ENCODE data around the gene KLK4.

KLK4 gene

DNA sequence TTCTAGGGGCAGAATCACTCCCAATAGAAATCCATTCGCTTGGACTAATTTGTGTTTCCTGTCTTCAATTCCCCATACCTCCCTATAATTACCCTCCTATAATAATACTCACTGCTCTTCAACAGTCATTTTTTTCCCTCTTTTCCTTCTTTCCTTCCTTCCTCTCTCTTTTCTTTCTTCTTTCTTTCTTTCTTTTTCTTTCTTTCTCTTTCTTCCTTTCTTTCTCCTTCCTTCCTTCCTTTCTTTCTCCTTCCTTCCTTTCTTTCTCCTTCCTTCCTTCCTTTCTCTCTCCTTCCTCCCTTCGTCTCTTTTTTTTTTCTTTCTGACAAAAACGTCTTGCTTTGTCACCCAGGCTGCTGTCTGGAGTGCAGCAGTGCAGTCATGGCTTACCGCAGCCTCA, 33.6 kb upstream of the KLK4 start:
- H3K4me3 ChIP-seq (ENCODE audit: low read depth, low read length), result no peak overlapping the region
- TF ChIP-seq CTCF (IDR thresholded peaks at IDR 0.05; ENCODE audit: low read depth, low read length), result no peak

- no peak overlapping the region for H3K4me3 ChIP-seq (ENCODE audit: low read depth, low read length)
- TF ChIP-seq CTCF (IDR thresholded peaks at IDR 0.05; ENCODE audit: low read depth, low read length), result no peak
Measured at GRCh38 chr19:50943074-50943828, 32.1 kb upstream of the KLK4 start.

DNA sequence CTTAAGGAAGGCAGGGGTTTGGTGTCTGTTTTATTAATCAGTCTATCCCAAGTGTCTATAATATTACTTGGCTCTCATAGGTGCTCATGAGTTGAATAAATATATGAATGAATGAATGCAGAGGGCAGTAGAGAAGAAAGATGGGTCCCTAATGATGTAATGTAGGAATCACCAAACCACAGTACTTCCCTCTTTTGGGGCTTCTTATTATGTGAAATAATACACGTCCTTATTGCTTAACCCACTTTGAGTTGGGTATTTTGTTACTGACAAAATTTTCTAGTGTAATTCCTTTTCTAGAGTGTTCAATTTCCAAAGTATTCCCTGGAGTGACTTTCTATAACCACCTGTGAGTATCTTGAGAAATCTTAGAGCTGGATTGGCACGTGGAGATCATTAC, 28.4 kb upstream of the KLK4 start:
- TF ChIP-seq CTCF (IDR thresholded peaks at IDR 0.05; ENCODE audit: low read depth, low read length), result no peak
- no peak overlapping the region for H3K4me3 ChIP-seq (ENCODE audit: low read depth, low read length)

DNA sequence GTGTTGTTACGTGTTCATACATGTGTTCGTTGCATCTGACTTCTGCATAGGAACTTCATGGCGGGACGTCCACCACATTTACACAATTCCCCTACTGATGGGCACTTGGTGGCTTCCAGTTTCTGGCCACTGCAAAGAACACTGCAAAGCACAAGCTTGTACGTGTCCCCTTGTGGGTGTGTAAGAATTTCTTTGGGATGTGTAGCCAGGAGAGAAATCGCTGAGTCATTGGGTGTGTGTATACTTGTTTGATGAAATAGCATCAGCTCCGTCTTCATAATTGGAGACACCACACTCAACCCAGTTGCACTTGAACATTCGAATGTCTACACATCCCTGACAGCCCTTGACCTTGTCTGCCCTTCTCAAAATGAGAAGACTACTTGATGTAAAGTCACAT, 22.4 kb upstream of the KLK4 start:
- TF ChIP-seq CTCF (IDR thresholded peaks at IDR 0.05; ENCODE audit: low read depth, low read length), result no peak

DNA sequence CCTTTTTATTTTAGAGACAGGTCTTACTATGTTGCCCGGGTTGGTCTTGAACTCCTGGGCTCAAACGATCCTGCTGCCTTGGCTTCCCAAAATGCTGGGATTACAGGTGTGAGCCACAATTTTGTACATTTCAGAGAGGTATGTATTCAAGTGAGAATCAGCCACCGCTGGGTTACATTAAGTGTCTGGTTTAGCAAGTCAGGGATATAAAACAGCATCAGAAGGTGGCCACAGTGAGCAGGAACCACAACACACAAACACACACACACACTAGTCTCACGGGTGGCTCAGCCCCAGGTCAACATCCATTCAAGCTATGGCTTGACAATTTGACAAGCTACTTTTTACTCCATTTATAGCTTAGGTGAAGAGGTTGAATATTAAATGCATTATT, 21.5 kb upstream of the KLK4 start:
- TF ChIP-seq CTCF (IDR thresholded peaks at IDR 0.05; ENCODE audit: low read depth, low read length), result no peak

More for the DNA sequence above, 22.4 kb upstream of the KLK4 start:
- no peak overlapping the region for H3K4me3 ChIP-seq (ENCODE audit: low read depth, low read length)

DNA sequence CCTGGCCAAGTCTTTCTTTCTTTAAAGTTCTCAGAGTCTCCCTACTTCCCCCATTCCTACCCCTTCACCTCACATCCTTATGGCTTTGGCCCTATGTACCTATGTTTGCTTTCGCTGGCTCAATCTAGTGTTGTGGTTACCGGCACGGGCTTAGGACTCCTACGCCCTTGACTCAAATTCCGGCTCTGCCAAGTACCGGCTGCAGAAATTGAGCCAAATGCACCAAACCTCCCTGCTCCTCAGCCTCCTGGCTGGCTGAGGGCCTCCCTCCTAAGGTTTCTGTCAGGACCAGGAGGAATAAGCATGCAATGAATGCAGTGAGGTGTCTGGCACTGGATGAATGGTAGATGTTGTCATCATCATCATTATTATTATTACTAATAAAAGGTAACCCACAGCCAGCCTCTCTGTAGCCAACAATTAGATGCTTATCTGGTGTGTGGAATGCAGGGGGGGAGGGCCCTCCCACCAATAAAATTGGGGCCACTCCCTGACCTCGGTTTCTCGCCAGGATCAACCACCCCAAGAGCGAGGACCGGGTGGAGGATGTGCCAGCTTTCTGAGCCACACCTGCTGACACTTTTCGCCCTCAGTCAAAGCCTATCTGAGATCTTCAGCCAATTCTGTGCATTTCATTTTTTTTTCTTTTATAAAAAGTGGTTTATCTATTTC, 21.0 kb upstream of the KLK4 start:
- H3K4me3 ChIP-seq (ENCODE audit: low read depth, low read length), result no peak overlapping the region

More for the DNA sequence above, 21.5 kb upstream of the KLK4 start:
- no peak overlapping the region for H3K4me3 ChIP-seq (ENCODE audit: low read depth, low read length)

More for the DNA sequence above, 21.0 kb upstream of the KLK4 start:
- no peak for TF ChIP-seq CTCF (IDR thresholded peaks at IDR 0.05; ENCODE audit: low read depth, low read length)

All from WI38 (cell line).